ENCODE measurements around the gene CSF3.

The CSF3 gene, protein sequence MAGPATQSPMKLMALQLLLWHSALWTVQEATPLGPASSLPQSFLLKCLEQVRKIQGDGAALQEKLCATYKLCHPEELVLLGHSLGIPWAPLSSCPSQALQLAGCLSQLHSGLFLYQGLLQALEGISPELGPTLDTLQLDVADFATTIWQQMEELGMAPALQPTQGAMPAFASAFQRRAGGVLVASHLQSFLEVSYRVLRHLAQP

DNA sequence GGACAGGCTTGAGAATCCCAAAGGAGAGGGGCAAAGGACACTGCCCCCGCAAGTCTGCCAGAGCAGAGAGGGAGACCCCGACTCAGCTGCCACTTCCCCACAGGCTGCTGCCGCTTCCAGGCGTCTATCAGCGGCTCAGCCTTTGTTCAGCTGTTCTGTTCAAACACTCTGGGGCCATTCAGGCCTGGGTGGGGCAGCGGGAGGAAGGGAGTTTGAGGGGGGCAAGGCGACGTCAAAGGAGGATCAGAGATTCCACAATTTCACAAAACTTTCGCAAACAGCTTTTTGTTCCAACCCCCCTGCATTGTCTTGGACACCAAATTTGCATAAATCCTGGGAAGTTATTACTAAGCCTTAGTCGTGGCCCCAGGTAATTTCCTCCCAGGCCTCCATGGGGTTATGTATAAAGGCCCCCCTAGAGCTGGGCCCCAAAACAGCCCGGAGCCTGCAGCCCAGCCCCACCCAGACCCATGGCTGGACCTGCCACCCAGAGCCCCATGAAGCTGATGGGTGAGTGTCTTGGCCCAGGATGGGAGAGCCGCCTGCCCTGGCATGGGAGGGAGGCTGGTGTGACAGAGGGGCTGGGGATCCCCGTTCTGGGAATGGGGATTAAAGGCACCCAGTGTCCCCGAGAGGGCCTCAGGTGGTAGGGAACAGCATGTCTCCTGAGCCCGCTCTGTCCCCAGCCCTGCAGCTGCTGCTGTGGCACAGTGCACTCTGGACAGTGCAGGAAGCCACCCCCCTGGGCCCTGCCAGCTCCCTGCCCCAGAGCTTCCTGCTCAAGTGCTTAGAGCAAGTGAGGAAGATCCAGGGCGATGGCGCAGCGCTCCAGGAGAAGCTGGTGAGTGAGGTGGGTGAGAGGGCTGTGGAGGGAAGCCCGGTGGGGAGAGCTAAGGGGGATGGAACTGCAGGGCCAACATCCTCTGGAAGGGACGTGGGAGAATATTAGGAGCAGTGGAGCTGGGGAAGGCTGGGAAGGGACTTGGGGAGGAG is at the start of gene CSF3:
Gene CSF3, plus strand, starts transcription at position 436 of the 993 bp plus-strand sequence. Its CDS starts 35 bp downstream, at position 471.
- DNase-seq: no peak

DNA sequence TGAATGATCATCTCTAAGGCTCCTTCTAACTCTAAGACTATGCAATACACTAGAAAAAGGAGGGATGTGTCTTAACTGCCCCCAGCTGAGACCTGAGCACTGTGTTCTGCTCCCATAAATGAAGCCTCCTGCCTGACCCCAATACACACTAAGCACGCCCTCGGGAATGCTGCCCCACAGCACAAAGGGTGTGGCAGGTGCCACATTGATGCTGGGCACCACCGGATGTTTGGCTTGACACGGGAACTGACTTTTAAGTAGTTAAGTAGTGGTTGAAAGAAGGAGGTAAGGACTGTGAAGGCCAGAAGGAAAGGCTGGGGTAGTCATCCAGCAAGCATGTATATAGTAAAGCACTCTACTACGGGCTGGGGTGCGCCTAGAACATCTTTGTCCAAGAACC is 48.5 kb upstream of the CSF3 start:
- DNase-seq: no peak

DNA sequence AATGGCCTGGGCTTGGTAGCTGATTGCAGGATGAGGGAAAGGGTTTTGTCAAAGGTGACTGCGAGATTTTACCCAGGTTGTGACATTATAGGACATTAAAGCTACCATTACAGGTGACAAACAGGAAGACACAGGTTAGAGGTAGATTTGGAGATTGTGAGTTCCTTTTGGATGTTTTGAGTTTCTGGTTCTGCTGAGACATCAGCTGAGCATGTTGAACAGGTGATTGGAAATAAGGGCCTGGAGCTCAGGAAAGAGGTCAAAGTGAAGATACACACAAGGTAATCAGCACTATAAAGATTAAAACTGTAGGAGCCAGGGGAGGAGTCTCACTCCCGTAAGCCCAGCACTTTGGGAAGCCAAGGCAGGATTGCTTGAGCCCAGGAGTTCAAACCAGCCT is 46.5 kb upstream of the CSF3 start:
- no peak for DNase-seq

DNA sequence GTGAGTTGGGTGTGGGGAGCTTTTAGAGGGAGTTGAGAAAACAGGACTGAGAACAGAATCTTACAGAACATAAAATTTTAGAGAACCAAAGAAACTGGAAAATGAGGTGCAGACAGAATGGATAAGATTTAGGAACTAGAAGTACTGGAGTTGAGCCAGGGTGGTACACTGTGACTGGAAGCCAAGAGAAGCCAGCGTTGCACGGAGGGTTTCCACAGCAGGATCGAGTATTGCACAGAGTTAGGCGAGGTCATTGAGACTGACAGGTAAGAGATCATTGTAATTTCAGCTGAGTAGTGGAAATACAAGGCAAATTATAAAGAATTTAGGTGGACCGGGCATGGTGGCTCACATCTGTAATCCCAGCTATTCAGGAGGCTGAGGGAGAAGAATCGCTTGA is 45.9 kb upstream of the CSF3 start:
- no peak for DNase-seq

DNA sequence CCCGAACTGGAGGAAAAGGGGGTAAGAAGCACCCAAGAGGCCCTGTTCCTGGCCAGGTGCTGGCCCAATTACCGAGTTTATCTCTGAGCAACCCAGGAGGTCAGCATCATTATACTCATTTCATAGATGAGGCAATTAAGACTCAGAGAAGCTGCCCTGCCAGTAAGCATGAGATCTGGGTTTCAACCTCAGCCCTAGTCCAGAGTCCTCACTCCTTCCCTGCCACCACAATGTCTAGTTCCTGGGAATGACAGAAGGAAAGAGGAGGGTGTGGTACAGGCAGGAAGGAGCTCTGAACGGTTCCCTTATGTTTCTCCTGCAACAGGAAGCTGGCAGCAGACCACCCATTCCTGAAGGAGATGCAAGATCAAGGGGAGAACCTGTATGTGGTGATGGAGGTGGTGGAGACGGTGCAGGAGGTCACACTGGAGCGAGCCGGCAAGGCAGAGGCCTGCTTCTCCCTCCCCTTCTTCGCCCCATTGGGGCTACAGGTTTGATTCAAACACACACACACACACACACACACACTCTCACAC is 45.0 kb upstream of the CSF3 start:
- no peak for DNase-seq

GRCh38 chr17:39971076-39971603 is 44.1 kb upstream of the CSF3 start:
- DNase-seq: no peak

DNA sequence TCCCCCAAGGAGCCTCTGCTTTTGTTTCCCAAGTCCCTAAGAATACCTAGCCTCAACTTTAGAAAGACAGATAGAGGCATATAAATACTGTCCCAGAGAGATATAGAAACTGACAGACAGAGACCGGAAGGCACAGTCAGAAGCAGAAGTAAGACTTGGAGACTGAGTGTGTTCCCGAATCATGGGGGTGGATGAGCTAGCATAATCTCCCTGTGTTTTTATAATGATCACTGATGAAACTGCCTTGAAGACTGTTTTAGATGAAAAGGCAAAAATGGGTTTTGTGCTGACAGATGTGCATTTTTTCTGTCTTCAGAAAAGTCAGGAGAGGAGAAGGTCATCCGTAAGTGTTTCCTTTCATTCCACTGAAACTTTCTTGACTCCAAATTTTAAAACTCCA is 43.0 kb upstream of the CSF3 start:
- no peak for DNase-seq

DNA sequence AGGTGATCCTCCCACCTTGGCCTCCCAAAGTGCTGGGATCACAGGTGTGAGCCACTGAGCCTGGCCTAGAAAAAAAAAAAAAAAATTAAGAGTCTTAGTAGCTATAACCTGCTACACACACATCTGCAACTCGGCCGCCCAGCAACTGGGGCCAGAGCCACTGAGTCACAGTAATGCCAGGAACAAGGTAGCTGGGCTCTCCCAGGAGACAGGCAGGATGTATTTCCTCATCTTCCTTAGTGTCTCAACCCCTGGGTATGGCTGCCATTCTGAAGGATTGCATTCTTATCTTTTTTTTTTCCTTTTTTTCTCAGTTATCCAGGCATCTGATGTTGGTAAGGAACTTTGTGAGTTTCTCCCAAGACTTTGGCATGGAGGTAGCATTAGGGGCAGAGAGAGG is 41.7 kb upstream of the CSF3 start:
- no peak for DNase-seq

- no peak for DNase-seq
Observed at GRCh38 chr17:39974433-39974832, 40.8 kb upstream of the CSF3 start.

GRCh38 chr17:39975801-39976200 is 39.4 kb upstream of the CSF3 start:
- DNase-seq: no peak

- DNase-seq: no peak
Observed at GRCh38 chr17:39979016-39979670, 36.1 kb upstream of the CSF3 start.

DNA sequence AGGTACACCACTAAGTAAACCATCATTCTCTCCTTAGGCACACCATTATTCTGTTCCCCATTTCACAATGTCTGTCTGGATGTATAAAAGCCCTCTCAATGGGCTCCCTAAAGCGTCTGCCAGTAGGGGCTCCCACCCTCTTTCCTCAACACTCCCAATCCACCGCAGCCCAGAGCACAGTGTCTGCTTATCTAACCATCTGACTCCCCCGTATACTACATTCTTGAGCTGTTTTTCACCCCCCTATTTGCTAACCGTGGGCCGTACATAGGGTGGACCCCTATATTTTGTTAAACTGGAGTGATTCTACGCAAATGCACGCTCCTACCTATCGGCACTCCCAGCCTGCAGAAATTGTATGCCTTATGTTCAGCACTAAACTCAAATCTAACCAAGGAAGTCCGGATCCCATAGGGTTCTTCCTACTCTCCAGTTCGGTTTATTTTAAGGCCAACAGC is 35.3 kb upstream of the CSF3 start:
- peak; percentile 53 for DNase-seq

GRCh38 chr17:39980351-39981206 is 34.7 kb upstream of the CSF3 start, which contains the start of gene PSMD3:
TSS of gene PSMD3 (plus strand) at chr17:39980807. CDS start at chr17:39980971, 164 bp downstream.
- DNase-seq: peak; percentile 99

- no peak for DNase-seq
Observed at GRCh38 chr17:39981207-39981741, 34.0 kb upstream of the CSF3 start.

- no peak for DNase-seq
Observed at GRCh38 chr17:39981766-39982375, 33.4 kb upstream of the CSF3 start.

DNA sequence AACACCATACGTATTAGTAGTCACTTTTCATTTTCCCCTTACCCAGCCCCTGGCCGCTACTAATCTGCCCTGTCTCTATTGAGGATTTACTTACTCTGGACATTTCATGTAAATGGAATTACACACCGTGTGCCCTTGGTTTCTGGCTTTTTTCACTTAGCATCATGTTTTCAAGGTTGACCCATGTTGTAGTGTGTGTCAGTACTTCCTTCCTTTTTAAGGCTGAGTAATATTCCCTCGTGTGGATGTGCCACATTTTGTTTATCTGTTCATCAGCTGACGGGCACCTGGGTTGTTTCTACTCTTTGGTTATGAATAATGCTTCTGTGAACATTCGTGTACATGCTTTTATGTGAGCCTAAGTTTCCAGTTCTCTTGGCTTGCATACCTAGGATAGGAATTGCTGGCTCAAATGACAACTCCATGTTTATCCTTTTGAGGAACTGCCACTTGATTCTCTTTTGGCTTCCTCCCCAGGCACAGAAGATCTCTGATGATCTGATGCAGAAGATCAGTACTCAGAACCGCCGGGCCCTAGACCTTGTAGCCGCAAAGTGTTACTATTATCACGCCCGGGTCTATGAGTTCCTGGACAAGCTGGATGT is 26.9 kb upstream of the CSF3 start:
- DNase-seq: no peak

GRCh38 chr17:39994448-39994847 is 20.8 kb upstream of the CSF3 start:
- DNase-seq: no peak

DNA sequence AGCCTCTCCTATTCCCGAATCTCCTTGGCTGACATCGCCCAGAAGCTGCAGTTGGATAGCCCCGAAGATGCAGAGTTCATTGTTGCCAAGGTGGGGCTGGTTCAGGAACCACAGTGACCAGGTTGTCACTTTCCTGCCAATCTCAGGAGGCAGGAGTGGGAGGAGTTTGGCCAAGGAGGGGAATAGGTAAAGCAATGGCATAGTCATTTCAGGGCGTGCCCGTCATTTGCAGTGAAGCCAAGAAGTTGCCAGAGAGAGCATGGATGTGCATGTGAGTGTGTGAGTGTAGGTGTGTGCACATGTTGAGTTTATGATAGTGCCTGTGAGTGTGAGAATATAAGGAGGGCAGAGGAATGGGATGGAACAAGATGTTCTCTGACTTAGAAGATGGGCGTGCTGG is 19.8 kb upstream of the CSF3 start:
- DNase-seq: no peak

DNA sequence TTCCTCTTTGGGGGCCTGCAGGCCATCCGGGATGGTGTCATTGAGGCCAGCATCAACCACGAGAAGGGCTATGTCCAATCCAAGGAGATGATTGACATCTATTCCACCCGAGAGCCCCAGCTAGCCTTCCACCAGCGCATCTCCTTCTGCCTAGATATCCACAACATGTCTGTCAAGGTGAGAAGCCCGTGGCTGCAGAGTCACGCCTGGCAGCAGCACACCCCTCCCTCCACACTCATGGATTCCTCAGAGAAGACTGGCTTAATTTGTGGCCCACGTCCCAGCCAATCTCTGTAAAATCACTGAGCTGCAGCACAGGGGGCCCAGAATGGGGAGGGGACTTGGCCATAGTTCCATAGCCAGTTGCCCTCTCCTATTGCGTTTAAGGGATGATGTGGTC is 19.1 kb upstream of the CSF3 start:
- no peak for DNase-seq

DNA sequence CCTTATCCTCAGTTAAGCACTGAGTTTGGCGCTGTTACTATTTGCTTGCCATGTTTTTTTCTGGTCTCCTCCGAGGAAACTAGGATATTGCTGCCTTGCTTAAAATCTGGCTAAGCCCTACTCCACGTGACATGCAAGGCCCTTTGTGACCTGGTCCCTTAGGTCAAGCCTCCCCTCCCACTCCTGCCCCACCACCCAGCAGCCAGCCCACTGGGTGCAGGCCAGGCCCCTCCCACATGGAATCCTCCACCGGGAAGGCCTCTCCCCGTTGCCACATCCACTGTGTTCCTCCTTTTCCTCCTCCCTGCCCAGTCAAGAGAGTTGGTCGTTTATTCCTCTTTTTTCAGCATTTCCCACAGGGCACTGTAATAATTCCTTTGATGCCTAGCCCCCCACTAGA is 18.4 kb upstream of the CSF3 start:
- no peak for DNase-seq

DNA sequence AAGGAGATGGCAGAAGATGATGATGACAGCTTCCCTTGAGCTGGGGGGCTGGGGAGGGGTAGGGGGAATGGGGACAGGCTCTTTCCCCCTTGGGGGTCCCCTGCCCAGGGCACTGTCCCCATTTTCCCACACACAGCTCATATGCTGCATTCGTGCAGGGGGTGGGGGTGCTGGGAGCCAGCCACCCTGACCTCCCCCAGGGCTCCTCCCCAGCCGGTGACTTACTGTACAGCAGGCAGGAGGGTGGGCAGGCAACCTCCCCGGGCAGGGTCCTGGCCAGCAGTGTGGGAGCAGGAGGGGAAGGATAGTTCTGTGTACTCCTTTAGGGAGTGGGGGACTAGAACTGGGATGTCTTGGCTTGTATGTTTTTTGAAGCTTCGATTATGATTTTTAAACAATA is 17.7 kb upstream of the CSF3 start:
- DNase-seq: no peak
